WTC11 (cell line): ENCODE results near the gene MAGI2. TPM values are rescaled to one million over a fixed set of nuclear protein-coding genes. Genes with fewer than 3 reads are reported as not detected.

ENCODE experiments used
- ATAC-seq: fragments of 200-7000 bp; cut with Tn5 transposase; 2 replicates; pipeline ENCODE4 v1.10.0; 2021; ENCODE audit warnings: mild to moderate bottlenecking, moderate library complexity
- CTCF ChIA-PET: fragments of 300-600 bp; sonication (Branson Sonifier 250); formaldehyde crosslinking; loops from one replicate; lab custom pipeline; 2021; ENCODE audit warnings: antibody characterized with exemption; lab: Charles Lee
- POLR2A ChIA-PET: fragments of 350-600 bp; sonication (Branson Sonifier 250); formaldehyde crosslinking; loops from one replicate; lab custom pipeline; 2021; ENCODE audit warnings: antibody characterized with exemption; lab: Charles Lee
- DNase-seq: peaks from one replicate; pipeline ENCODE4 v3.0.0; 2021; ENCODE audit warnings: low spot score
- H3K27ac Mint-ChIP-seq: 2 replicates; pipeline ENCODE4 v1.8.0; 2021; ENCODE audit warnings: mixed read lengths
- H3K27me3 Mint-ChIP-seq: 2 replicates; pipeline ENCODE4 v1.8.0; 2021; ENCODE audit warnings: low read depth, mild to moderate bottlenecking, moderate library complexity, mixed read lengths
- H3K36me3 Mint-ChIP-seq: 2 replicates; pipeline ENCODE4 v1.8.0; 2021; ENCODE audit warnings: mixed read lengths
- H3K4me1 Mint-ChIP-seq: 2 replicates; pipeline ENCODE4 v1.8.0; 2022; ENCODE audit warnings: mixed read lengths
- H3K4me3 Mint-ChIP-seq: 2 replicates; pipeline ENCODE4 v1.8.0; 2021; ENCODE audit warnings: mild to moderate bottlenecking, moderate library complexity, mixed read lengths
- H3K9me3 Mint-ChIP-seq: 2 replicates; pipeline ENCODE4 v1.8.0; 2021; ENCODE audit warnings: mixed read lengths
- ATF2 ChIP-seq: sonication (generic); formaldehyde crosslinking; IDR thresholded peaks from 2 replicates; pipeline ENCODE4 v1.8.1; 2022; ENCODE audit warnings: low read depth, missing genetic modification reagents, borderline replicate concordance
- CDX4 ChIP-seq: fragments of 250-450 bp; sonication (Bioruptor Pico); IDR thresholded peaks from 2 replicates; pipeline ENCODE4 v1.9.0; 2021; ENCODE audit warnings: moderate library complexity, mild to moderate bottlenecking, inconsistent platforms, borderline replicate concordance
- CREM ChIP-seq: sonication (generic); formaldehyde crosslinking; IDR thresholded peaks from 2 replicates; pipeline ENCODE4 v1.8.1; 2022; ENCODE audit warnings: mild to moderate bottlenecking, missing genetic modification reagents, moderate library complexity
- E2F1 ChIP-seq: sonication (generic); formaldehyde crosslinking; IDR thresholded peaks from 2 replicates; pipeline ENCODE4 v1.8.0; 2022; ENCODE audit warnings: mild to moderate bottlenecking, missing genetic modification reagents
- EMX1 ChIP-seq: fragments of 250-450 bp; sonication (Bioruptor Pico); IDR thresholded peaks from 2 replicates; pipeline ENCODE4 v1.8.0; 2021; ENCODE audit warnings: mild to moderate bottlenecking
- ERG ChIP-seq: fragments of 250-450 bp; sonication (Bioruptor Pico); IDR thresholded peaks from 2 replicates; pipeline ENCODE4 v1.8.0; 2021; ENCODE audit warnings: mild to moderate bottlenecking
- ETV6 ChIP-seq: sonication (generic); formaldehyde crosslinking; IDR thresholded peaks from 2 replicates; pipeline ENCODE4 v1.8.1; 2022; ENCODE audit warnings: mild to moderate bottlenecking, missing genetic modification reagents
- FOXP1 ChIP-seq: sonication (generic); formaldehyde crosslinking; IDR thresholded peaks from 2 replicates; pipeline ENCODE4 v1.8.0; 2022; ENCODE audit warnings: missing genetic modification reagents, mild to moderate bottlenecking, moderate library complexity, borderline replicate concordance
- GTF2I ChIP-seq: fragments of 250-450 bp; sonication (Bioruptor Pico); conservative IDR thresholded peaks from 2 replicates; pipeline ENCODE4 v1.4.0; 2021; ENCODE audit warnings: mild to moderate bottlenecking
- HMGXB4 ChIP-seq: sonication (generic); formaldehyde crosslinking; IDR thresholded peaks from 2 replicates; pipeline ENCODE4 v1.8.1; 2023; ENCODE audit warnings: mild to moderate bottlenecking, moderate library complexity, missing genetic modification reagents
- MLX ChIP-seq: sonication (generic); formaldehyde crosslinking; IDR thresholded peaks from 2 replicates; pipeline ENCODE4 v1.8.1; 2023; ENCODE audit warnings: mild to moderate bottlenecking, missing genetic modification reagents, moderate library complexity
- NFYB ChIP-seq: sonication (generic); formaldehyde crosslinking; conservative IDR thresholded peaks from 2 replicates; pipeline ENCODE4 v1.8.0; 2022; ENCODE audit warnings: low read depth, missing genetic modification reagents
- PRDM15 ChIP-seq: sonication (generic); formaldehyde crosslinking; IDR thresholded peaks from 2 replicates; pipeline ENCODE4 v1.8.0; 2022; ENCODE audit warnings: missing genetic modification reagents
- PREB ChIP-seq: sonication (generic); formaldehyde crosslinking; IDR thresholded peaks from 2 replicates; pipeline ENCODE4 v1.8.1; 2022; ENCODE audit warnings: mild to moderate bottlenecking, missing genetic modification reagents, moderate library complexity, borderline replicate concordance
- RELA ChIP-seq: sonication (generic); formaldehyde crosslinking; IDR thresholded peaks from 2 replicates; pipeline ENCODE4 v1.8.1; 2022; ENCODE audit warnings: missing genetic modification reagents, mild to moderate bottlenecking, borderline replicate concordance
- ZNF121 ChIP-seq: sonication (generic); formaldehyde crosslinking; IDR thresholded peaks from 2 replicates; pipeline ENCODE4 v1.8.0; 2023; ENCODE audit warnings: missing genetic modification reagents
- ZNF232 ChIP-seq: sonication (generic); formaldehyde crosslinking; IDR thresholded peaks from 2 replicates; pipeline ENCODE4 v1.8.0; 2022; ENCODE audit warnings: mild to moderate bottlenecking, missing genetic modification reagents
- ZNF263 ChIP-seq: sonication (generic); formaldehyde crosslinking; IDR thresholded peaks from 2 replicates; pipeline ENCODE4 v1.8.1; 2022; ENCODE audit warnings: low read depth, mild to moderate bottlenecking, moderate library complexity, missing genetic modification reagents
- ZNF317 ChIP-seq: sonication (generic); formaldehyde crosslinking; IDR thresholded peaks from 2 replicates; pipeline ENCODE4 v1.8.1; 2023; ENCODE audit warnings: low read depth, mild to moderate bottlenecking, moderate library complexity, missing genetic modification reagents, borderline replicate concordance
- total RNA-seq: library from RNA; stranded (reverse); gene quantifications from 3 replicates; pipeline ENCODE4 v1.2.3, GENCODE V29; 2021

The MAGI2 gene
- total RNA-seq, 1 experiment from 2014 or later = 26.6 TPM

- no peak overlapping the region for H3K27ac Mint-ChIP-seq
- TF ChIP-seq NFYB = no peak
- no peak for TF ChIP-seq CREM (CRISPR knock-in tag)
- TF ChIP-seq PRDM15 = no peak
- TF ChIP-seq CDX4 (CRISPR knock-in tag) = no peak
- no peak for TF ChIP-seq ERG (CRISPR knock-in tag)
- no peak for TF ChIP-seq EMX1 (CRISPR knock-in tag)
- no peak for TF ChIP-seq ZNF263
- TF ChIP-seq PREB (CRISPR knock-in tag) = no peak
- no peak for TF ChIP-seq MLX
- no peak for TF ChIP-seq ZNF317
- TF ChIP-seq, all 79 proteins: peak for 0
- Mint-ChIP-seq H3K36me3 (peaks cover 13% of the 10 kb centered on the region), H3K4me1 (peaks cover 11% of the 10 kb centered on the region; the same call in 1 of the 2 replicates), H3K9me3 (peaks cover 26% of the 10 kb centered on the region), H3K27me3 (no peaks in the 10 kb centered on the region), H3K4me3 (no peak overlapping the region)
- ChIA-PET CTCF (no interaction called here), POLR2A (interaction anchor here (0.7 kb wide), 1 partner anchor 56 kb away, joined by 3 read pairs; no protein-coding TSS in a partner anchor)
- no peak for DNase-seq
- no peak for ATAC-seq
These were observed 267.9 kb downstream of the MAGI2 start for GRCh38 chr7:79185605-79186004.

GRCh38 chr7:79182283-79182682 is 271.2 kb downstream of the MAGI2 start:
- CTCF ChIA-PET = no interaction called here
- DNase-seq = no peak

More at GRCh38 chr7:79182283-79182682, 271.2 kb downstream of the MAGI2 start:
- POLR2A ChIA-PET = no interaction called here
- H3K27me3 Mint-ChIP-seq = no peaks in the 10 kb centered on the region
- TF ChIP-seq ZNF121 = no peak
- no peak for TF ChIP-seq ZNF317
- TF ChIP-seq ETV6 (CRISPR knock-in tag) = no peak
- TF ChIP-seq E2F1 (CRISPR knock-in tag) = no peak
- no peak for TF ChIP-seq ATF2
- TF ChIP-seq GTF2I (CRISPR knock-in tag) = no peak
- no peak for TF ChIP-seq FOXP1 (CRISPR knock-in tag)
- no peak for TF ChIP-seq ZNF232 (CRISPR knock-in tag)
- TF ChIP-seq HMGXB4 (CRISPR knock-in tag) = no peak
- TF ChIP-seq NFYB = no peak
- no peak for TF ChIP-seq RELA (CRISPR knock-in tag)
- TF ChIP-seq, all 79 proteins: peak for 0
- no peak for ATAC-seq
- Mint-ChIP-seq H3K4me1 (peaks cover 11% of the 10 kb centered on the region; the same call in 1 of the 2 replicates), H3K36me3 (peaks cover 13% of the 10 kb centered on the region), H3K9me3 (peaks cover 32% of the 10 kb centered on the region), H3K27ac (no peak overlapping the region), H3K4me3 (no peak overlapping the region)
